ENCODE measurements around the gene RGL1. TPM values are rescaled to one million over a fixed set of nuclear protein-coding genes. Genes with fewer than 3 reads are reported as not detected.

RGL1 gene
- total RNA-seq, 1 experiment from 2014 or later: 1.3 TPM

GRCh38 chr1:183901748-183902330, 96.9 kb downstream of the RGL1 start:
- Histone ChIP-seq H3K4me3 (replicated peaks in 1 of 2; ENCODE audit: low read depth in 1 of 2, low read length in 2 of 2) (no peak overlapping the region), H4K20me1 (ENCODE audit: insufficient read depth) (no peaks in the 10 kb centered on the region), H3K27ac (ENCODE audit: low read depth, low read length) (no peak overlapping the region), H3K9me3 (ENCODE audit: control insufficient read depth in 1 of 2, insufficient read depth in 1 of 2, low read depth in 1 of 2, low read length in 2 of 2) (no peaks in the 10 kb centered on the region), H3K4me2 (ENCODE audit: low read length) (no peak overlapping the region), H3K79me2 (ENCODE audit: insufficient read depth, low read length) (no peaks in the 10 kb centered on the region), H3K27me3 (ENCODE audit: insufficient read depth, low read length) (no peaks in the 10 kb centered on the region), H3K36me3 (ENCODE audit: control insufficient read depth in 1 of 2, insufficient read depth in 2 of 2, low read length in 2 of 2) (no peaks in the 10 kb centered on the region), H2AFZ (ENCODE audit: low read depth, low read length, poor library complexity, severe bottlenecking) (no peak overlapping the region), H3K9me2 (ENCODE audit: insufficient read depth) (no peaks in the 10 kb centered on the region), H3K4me1 (ENCODE audit: control insufficient read depth in 1 of 2, insufficient read depth in 2 of 2, low read length in 2 of 2) (no peaks in the 10 kb centered on the region), H3K9ac (ENCODE audit: low read length) (no peak overlapping the region)
- DNase-seq (ENCODE audit: low read depth, low spot score): no peak
- no TSS peak for BruUV-seq (replicated peaks)
- CTCF ChIA-PET: interaction anchor here (0.8 kb wide), 1 partner anchor 9 kb away, joined by 3 read pairs; no protein-coding TSS in a partner anchor
- RAD21 ChIA-PET (ENCODE audit: low non-redundant PET in 1 of 2, low total read pairs in 2 of 2, uncharacterized antibody in 2 of 2, unreplicated experiment in 2 of 2): no interaction called here
- intact Hi-C loops (cut with micrococcal nuclease): no loop called here
- no peak for TF ChIP-seq SRF (IDR thresholded peaks at IDR 0.05; ENCODE audit: low read depth)
- no peak for TF ChIP-seq SIN3A (IDR thresholded peaks at IDR 0.05; ENCODE audit: low read depth)
- no peak for TF ChIP-seq CEBPB (IDR thresholded peaks at IDR 0.05; ENCODE audit: low read depth)
- TF ChIP-seq, protein P1, sequence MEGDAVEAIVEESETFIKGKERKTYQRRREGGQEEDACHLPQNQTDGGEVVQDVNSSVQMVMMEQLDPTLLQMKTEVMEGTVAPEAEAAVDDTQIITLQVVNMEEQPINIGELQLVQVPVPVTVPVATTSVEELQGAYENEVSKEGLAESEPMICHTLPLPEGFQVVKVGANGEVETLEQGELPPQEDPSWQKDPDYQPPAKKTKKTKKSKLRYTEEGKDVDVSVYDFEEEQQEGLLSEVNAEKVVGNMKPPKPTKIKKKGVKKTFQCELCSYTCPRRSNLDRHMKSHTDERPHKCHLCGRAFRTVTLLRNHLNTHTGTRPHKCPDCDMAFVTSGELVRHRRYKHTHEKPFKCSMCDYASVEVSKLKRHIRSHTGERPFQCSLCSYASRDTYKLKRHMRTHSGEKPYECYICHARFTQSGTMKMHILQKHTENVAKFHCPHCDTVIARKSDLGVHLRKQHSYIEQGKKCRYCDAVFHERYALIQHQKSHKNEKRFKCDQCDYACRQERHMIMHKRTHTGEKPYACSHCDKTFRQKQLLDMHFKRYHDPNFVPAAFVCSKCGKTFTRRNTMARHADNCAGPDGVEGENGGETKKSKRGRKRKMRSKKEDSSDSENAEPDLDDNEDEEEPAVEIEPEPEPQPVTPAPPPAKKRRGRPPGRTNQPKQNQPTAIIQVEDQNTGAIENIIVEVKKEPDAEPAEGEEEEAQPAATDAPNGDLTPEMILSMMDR (IDR thresholded peaks at IDR 0.05 in 2 of 3, conservative IDR thresholded peaks at IDR 0.05 in 1 of 3; ENCODE audit: borderline replicate concordance in 1 of 3, insufficient read depth in 1 of 3, low read depth in 2 of 3, low read length in 2 of 3): no peak
- no peak for TF ChIP-seq ZBTB33 (IDR thresholded peaks at IDR 0.05; ENCODE audit: extremely low read depth, insufficient replicate concordance, low read length)
- TF ChIP-seq TCF7L2 (IDR thresholded peaks at IDR 0.05; ENCODE audit: borderline replicate concordance, extremely low read depth, insufficient read depth, insufficient read length): no peak
- no peak for TF ChIP-seq CBX3 (IDR thresholded peaks at IDR 0.05; ENCODE audit: low read depth)
- TF ChIP-seq EGR1 (IDR thresholded peaks at IDR 0.05; ENCODE audit: low read depth): no peak
- no peak for ATAC-seq
- POLR2A ChIA-PET: no interaction called here
